Superior temporal gyrus (tissue), 1 donor: Measurements from ENCODE around the gene TRRAP.

Experiments
- DNase-seq: peaks from one replicate; pipeline ENCODE4 v3.0.0-alpha.2; 2016; ENCODE audit errors: extremely low spot score

TRRAP gene

DNA sequence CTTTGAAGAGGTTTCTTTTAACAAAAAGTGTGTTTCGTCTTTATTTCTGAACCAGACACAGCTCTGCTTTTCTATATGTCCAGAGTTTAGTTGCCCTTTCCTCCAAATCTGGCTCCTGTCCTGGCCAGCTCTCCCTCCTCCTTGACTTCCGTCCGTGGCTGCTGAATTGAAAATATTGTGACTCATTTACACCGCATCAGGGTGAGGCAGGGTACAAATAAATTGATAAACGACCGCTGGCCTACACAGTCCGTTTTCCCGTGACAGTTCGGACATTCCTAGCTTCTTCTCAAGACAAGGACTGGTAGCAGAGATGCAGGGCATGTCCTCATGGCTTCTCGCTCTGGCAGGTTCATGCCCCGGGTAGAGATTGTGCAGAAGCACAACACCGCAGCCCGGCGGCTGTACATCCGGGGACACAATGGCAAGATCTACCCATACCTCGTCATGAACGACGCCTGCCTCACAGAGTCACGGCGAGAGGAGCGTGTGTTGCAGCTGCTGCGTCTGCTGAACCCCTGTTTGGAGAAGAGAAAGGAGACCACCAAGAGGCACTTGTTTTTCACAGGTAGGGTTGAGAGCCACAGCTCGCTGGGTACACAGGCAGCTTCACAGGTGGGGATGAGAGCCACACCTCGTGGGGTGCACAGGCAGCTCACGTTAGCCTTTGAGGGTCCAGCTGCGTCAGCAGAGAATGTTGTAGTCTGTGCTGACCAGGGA, 126.6 kb downstream of the TRRAP start:
- no peak for DNase-seq

- no peak for DNase-seq
These were observed 127.4 kb downstream of the TRRAP start for GRCh38 chr7:99005776-99006175.

DNA sequence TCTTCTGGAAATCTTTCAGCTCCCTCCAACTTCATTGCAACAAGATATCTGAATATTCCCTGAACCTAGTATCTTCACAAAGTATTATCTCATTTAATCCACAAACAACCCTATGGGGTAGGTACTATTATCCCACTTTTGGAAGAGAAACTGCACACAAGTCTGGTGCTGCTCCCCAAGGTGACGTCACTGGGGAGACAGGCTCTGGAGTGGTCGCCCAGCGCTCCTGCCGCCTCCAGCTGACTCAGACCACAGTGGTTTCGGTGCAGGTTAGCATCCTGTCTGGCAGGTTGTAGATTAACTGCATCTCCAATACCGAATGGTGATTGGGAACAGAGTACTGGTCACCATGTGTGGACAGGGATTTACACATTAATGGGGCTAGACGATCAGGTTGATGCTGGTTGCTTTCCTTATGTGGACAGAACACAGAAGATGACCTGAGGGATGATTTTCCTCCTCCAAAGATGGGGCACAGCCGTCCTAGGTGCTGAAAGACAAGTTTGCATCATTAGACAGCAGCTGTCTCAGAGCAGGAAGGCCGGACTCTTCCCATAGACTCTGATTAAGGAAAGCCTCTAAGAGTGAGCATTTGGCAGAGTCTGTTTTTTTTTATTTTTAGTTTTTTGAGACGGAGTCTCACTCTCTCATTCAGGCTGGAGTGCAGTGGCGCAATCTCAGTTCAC, 128.6 kb downstream of the TRRAP start:
- DNase-seq = no peak

- no peak for DNase-seq
These were observed 129.9 kb downstream of the TRRAP start for GRCh38 chr7:99008181-99008631.

GRCh38 chr7:99008921-99009530, 130.7 kb downstream of the TRRAP start:
- DNase-seq = no peak

GRCh38 chr7:99010281-99010680, 131.9 kb downstream of the TRRAP start:
- DNase-seq = no peak

- no peak for DNase-seq
These were observed 133.0 kb downstream of the TRRAP start for GRCh38 chr7:99011341-99011705.

- no peak for DNase-seq
These were observed 133.5 kb downstream of the TRRAP start for GRCh38 chr7:99011706-99012404.

DNA sequence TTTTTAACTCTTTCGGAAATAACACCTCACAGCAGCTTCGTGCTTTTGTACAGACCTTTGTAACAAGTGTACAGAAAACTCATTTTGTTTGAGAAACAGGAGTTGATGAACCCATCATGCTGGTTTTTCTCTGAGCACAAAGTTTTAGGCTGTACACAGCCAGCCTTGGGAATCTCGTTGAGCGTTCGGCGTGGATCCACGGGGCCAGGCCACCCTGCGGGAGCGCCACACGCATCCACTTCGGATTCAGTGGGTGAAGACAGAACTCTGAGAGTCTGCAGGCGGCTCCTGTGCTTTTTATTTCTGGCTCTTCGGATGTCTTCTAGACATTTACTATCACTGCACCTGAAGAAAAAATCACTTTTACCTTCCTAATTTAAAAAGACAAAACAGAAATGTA, 134.4 kb downstream of the TRRAP start:
- DNase-seq = no peak

DNA sequence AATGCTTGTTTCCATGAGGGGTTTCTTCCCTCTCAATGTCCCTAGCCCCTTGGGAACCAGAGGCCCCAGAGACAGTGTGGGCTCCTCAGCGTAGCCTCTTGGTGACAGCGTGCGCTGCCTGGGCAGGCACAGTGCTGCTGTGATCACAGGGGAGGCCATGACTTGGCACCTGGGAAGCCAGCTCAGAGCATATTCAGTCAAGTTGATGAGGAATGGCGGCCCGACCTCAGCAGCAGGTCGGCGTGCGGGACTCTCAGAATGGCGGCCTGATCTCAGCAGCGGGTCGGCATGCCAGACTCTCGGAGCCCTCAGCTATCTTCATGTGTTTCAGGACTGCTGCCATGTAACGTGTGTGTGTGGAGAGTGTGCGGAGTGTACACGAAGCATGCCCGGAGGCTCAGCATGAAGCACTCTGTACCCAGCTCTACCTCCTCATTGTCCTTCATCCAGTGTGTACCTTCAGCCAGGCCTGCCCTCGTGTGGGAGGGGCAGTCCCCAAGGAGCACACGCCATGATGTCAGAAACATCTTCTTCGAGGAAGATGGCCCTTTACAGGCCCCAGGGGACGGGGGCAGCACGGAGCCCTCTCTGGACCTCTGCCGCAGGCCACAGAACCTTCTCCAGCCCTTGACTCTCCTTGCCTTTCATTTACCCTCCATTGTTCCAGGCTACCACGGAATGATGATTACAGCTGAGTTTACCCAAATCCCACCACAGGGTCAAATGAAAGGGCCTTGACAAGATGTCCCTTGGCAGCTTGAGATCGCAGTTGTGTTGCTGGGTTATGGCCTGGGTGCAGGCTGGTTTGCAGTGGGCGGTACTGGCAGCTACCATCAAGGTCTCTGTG, 135.2 kb downstream of the TRRAP start:
- no peak for DNase-seq

DNA sequence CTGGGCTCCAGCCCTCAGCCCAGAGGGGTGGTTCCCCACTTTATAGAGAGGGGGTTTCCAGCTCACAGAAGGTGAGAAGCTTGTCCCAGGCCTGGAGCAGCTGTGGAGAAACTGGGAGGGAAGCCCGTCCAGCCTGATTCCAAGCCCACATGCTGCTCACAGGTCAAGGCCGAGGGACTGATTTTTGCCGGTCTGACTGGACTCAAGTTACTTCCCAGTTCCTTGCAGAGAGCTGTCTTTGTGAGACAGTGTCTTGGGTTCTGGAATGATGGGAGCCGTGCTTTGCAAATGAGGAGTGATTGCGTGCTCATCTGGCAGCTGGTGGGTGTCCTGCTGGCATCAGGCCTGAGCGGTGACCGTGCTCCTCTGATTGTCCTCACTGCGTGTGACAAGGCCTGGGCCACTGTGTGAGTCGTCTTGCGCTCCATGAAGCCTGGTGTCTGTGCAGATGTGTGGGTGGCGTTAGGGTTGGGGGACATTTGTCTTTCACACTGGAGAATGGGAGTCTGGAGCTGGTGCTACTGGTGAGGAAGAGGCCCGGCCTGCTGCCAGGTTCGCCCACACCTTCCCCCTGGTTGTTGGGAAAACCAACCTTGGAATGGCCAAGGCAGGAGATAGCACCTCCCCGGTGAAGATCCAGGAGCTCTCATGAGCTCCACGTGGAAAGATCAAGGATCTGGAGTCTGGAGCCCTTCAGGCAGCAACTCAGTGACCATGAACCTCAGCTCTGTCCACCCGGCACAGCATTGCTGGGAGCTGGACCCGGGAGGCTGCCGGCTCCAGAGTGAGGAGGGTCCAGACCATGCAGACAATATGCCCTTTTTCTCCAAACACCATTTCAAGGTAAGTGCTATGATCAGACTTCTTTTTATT, 136.0 kb downstream of the TRRAP start:
- DNase-seq = no peak

- DNase-seq = no peak
These were observed 137.9 kb downstream of the TRRAP start for GRCh38 chr7:99016196-99016595.

GRCh38 chr7:99019523-99020412, 141.4 kb downstream of the TRRAP start:
- no peak for DNase-seq

DNA sequence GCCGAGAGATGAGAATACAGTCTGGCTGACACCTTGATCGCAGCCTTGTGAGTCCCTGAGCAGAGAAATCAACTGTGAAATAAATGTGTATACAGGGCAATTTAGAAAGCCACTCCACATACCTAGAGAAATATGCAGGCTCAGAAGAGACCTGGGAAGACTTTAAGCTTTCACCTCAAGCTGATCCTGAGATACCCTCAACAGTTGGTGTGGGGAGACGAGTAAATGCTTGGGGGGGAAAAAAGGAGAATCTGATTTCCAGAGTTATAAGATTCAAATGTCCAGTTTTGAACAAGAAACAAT, 142.0 kb downstream of the TRRAP start:
- DNase-seq = no peak

GRCh38 chr7:99021941-99022560, 143.7 kb downstream of the TRRAP start:
- no peak for DNase-seq

DNA sequence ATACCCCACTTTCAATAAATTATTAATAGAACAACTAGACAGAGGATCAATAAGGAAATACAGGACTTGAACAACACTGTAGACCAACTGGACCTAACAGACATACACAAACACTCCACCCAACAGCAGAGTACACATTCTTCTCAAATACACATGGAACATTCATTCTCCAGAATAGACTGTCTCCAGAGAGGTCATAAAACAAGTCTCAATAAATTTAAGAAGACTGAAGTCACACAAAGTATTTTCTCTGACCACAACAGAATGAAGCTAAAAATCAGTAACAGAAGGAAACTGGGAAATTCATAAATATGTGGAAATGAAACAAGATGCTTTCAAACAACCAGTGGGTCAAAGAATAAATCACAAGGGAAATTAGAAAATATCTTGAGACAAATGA, 145.7 kb downstream of the TRRAP start:
- no peak for DNase-seq

DNA sequence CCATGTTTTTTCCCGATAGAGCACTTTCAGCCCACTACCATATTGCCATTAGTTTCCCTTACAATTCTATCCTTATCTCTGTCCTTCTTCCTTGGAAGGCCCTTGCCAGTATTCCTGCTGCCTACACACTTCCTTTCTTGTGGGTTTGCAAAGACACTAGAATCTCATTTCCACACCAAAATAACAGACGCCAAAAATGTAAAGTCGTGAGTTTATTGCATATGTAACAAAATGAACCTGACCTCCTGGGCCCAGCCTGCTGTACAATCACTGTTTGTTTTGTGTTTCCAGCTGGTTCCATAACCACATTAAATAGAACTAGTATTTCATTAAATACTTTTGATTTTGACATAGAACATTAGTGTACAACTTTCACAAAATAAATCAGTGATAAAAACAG, 148.9 kb downstream of the TRRAP start:
- DNase-seq = no peak

DNA sequence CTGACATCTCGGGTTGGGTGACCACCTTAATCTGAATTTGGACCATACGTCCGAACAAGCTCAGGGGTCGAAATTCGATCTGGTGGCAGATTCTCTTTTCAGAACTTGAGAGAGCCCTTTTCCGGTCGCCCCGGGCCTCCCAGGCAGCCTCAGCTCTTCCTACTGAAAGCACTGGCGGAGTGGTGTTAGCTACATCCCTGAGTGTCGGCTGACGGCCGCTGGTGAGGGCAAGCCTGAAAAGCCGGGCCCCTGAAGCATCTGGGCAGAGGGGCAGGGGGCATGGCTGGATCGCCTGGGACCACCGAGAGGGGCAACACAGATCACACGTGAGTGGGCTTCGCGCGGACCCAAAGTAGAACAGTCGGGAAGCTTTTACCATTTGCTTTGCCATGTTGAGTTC, 149.5 kb downstream of the TRRAP start:
- no peak for DNase-seq

DNA sequence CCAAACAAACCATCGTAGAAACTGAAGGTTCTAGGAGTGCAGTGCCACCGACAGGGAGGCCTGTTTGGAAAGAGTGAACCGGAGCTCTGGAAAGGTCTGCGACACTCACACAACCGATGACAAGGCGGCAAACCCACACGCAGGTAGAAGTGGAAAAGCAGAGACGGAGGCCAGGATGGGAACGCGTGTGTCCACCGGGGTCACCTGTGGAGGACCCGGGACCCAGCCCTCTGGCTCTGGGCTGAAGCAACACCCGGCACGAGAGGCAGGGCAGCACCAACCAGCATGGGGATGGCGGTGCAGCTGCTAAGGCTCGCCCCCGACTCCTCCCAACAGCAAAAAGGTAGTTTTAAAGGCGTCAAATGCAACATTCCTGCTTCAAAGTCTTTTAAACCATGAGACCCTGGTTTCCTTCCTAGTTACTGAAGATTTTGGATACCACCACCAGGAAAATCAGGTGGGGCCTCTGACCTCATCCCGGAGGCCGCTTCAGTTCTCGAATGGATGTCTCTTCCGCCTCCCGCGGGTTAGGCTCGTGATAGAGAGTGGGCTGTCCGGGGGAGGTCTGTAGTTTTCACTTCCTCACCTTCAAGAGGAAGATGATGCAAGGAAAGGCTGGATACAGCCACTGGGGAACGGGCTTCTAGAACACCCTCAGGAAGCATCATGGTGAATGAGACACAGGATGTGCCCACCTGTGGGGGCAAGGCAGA, 150.1 kb downstream of the TRRAP start:
- no peak for DNase-seq
